C4-2B (cell line): ENCODE results near the gene UBE2D4.

Experiments used
- H3K27ac ChIP-seq: fragments of 450-650 bp; 2 replicates; pipeline ENCODE4 v1.5.1; 2017
- CTCF ChIP-seq: fragments of 450-650 bp; conservative IDR thresholded peaks from 2 replicates; pipeline ENCODE4 v1.5.1; 2017; ENCODE audit warnings: mild to moderate bottlenecking
- ZFX ChIP-seq: fragments of 450-650 bp; IDR thresholded peaks from 2 replicates; pipeline ENCODE4 v1.6.1; 2017

The UBE2D4 gene

GRCh38 chr7:43925984-43926797 is at the start of gene UBE2D4:
UBE2D4 (plus strand) TSS chr7:43926436; CDS start chr7:43926533, 97 bp downstream.
- peak within 1 kb of the TSS; percentile 89 for H3K27ac ChIP-seq
- TF ChIP-seq ZFX: peak; percentile 94
- TF ChIP-seq CTCF: no peak

- no peak overlapping the region for H3K27ac ChIP-seq
- TF ChIP-seq ZFX (no peak), CTCF (no peak)
Measured at GRCh38 chr7:43876976-43877745, 49.1 kb upstream of the UBE2D4 start.

- peak overlapping the region; percentile 27 for H3K27ac ChIP-seq
- TF ChIP-seq ZFX (no peak), CTCF (no peak)
Measured at GRCh38 chr7:43877968-43878864, 48.0 kb upstream of the UBE2D4 start.

GRCh38 chr7:43878867-43879266 is 47.4 kb upstream of the UBE2D4 start:
- H3K27ac ChIP-seq: peak overlapping the region; percentile 27

GRCh38 chr7:43879477-43879876 is 46.8 kb upstream of the UBE2D4 start:
- peak overlapping the region; percentile 27; the same call in 1 of the 2 replicates for H3K27ac ChIP-seq
- TF ChIP-seq CTCF: no peak
- TF ChIP-seq ZFX: no peak

More at GRCh38 chr7:43878867-43879266, 47.4 kb upstream of the UBE2D4 start:
- TF ChIP-seq CTCF (no peak), ZFX (no peak)

GRCh38 chr7:43880596-43880995 is 45.6 kb upstream of the UBE2D4 start:
- TF ChIP-seq ZFX (no peak), CTCF (no peak)
- H3K27ac ChIP-seq: no peak overlapping the region
